HFFc6 (cell line): ENCODE data around the gene SVIL. TPM values are rescaled to one million over a fixed set of nuclear protein-coding genes. Genes with fewer than 3 reads are reported as not detected.
"Not testable (repeated sequence)": the region's sequence is repeated elsewhere in the genome, so short reads cannot be mapped to it uniquely, and the experiment has no call there.

Experiments
- DNase-seq: peaks from one replicate; pipeline ENCODE4 v3.0.0-alpha.2; 2018
- H3K27ac Mint-ChIP-seq: 2 replicates; pipeline ENCODE4 v1.8.0; 2020; ENCODE audit warnings: mild to moderate bottlenecking, mixed read lengths
- H3K27me3 Mint-ChIP-seq: 2 replicates; pipeline ENCODE4 v1.8.0; 2021; ENCODE audit warnings: mild to moderate bottlenecking, moderate library complexity, mixed read lengths; ENCODE audit not compliant: insufficient read depth
- H3K36me3 Mint-ChIP-seq: 2 replicates; pipeline ENCODE4 v1.8.0; 2021; ENCODE audit warnings: low read depth, mixed read lengths
- H3K4me1 Mint-ChIP-seq: 2 replicates; pipeline ENCODE4 v1.8.0; 2020; ENCODE audit warnings: low read depth, mixed read lengths
- H3K4me3 Mint-ChIP-seq: 2 replicates; pipeline ENCODE4 v1.8.0; 2020; ENCODE audit warnings: mild to moderate bottlenecking, moderate library complexity, mixed read lengths
- H3K9me3 Mint-ChIP-seq: 2 replicates; pipeline ENCODE4 v1.8.0; 2020; ENCODE audit warnings: mild to moderate bottlenecking, mixed read lengths
- CTCF ChIP-seq: fragments of 200-600 bp; sonication (generic); IDR thresholded peaks from 2 replicates; pipeline ENCODE4 v1.5.0; 2021; ENCODE audit warnings: antibody characterized with exemption, mild to moderate bottlenecking
- total RNA-seq, 6 experiments: library from RNA; stranded (reverse); fragmentation: NEBNext Ultra II Directional; extraction: Animal tissue kit (Norgen Biotek cat#: 25700); gene quantifications; 2 replicates in 1 of 6; 3 replicates in 5 of 6; pipeline ENCODE4 v1.2.3, GENCODE V29; 2021

The SVIL gene
- total RNA-seq, 6 experiments from 2014 or later: 0.22 to 0.89 (median 0.48) TPM

- H3K4me3 Mint-ChIP-seq: no peak overlapping the region
- peaks cover 10% of the 10 kb centered on the region; the same call in 1 of the 2 replicates for H3K36me3 Mint-ChIP-seq
- H3K9me3 Mint-ChIP-seq: peaks cover 5% of the 10 kb centered on the region; the same call in 1 of the 2 replicates
- no peaks in the 10 kb centered on the region for H3K4me1 Mint-ChIP-seq
- H3K27ac Mint-ChIP-seq: no peak overlapping the region
- TF ChIP-seq CTCF: no peak
- peaks cover 34% of the 10 kb centered on the region for H3K27me3 Mint-ChIP-seq
- no peak for DNase-seq
Measured at GRCh38 chr10:29609696-29610095, 25.1 kb downstream of the SVIL start.

- DNase-seq: no peak
- Mint-ChIP-seq H3K27ac (no peak overlapping the region), H3K36me3 (peaks cover 10% of the 10 kb centered on the region; the same call in 1 of the 2 replicates), H3K4me1 (no peaks in the 10 kb centered on the region), H3K27me3 (peaks cover 35% of the 10 kb centered on the region), H3K4me3 (no peak overlapping the region), H3K9me3 (peaks cover 5% of the 10 kb centered on the region; the same call in 1 of the 2 replicates)
- TF ChIP-seq CTCF: no peak
Measured at GRCh38 chr10:29608476-29609301, 26.1 kb downstream of the SVIL start.

DNA sequence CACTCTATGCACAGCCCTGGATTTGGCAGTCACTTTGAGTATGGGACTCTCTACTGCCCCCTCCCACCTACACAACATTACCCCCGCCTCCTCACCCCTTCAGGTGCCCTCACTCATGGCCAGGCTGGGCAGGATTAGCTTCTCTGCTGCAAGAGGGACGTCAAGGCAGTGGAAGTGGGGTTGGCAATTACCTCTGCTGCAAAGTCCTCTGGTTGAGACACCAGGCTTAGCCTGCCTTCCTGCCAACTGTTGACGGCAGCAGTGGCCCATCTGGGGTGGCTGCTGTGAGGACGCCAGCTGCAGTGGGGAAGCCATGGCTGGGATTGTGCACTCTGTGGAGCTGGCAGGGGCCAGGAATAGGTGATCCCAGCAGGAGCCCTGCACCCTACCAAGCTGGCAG lies 26.7 kb downstream of the SVIL start:
- no peak overlapping the region for H3K4me3 Mint-ChIP-seq
- peaks cover 5% of the 10 kb centered on the region; the same call in 1 of the 2 replicates for H3K9me3 Mint-ChIP-seq
- no peak for DNase-seq
- H3K4me1 Mint-ChIP-seq: no peaks in the 10 kb centered on the region
- H3K36me3 Mint-ChIP-seq: peaks cover 10% of the 10 kb centered on the region; the same call in 1 of the 2 replicates
- no peak for TF ChIP-seq CTCF
- no peak overlapping the region for H3K27ac Mint-ChIP-seq
- peaks cover 37% of the 10 kb centered on the region for H3K27me3 Mint-ChIP-seq

GRCh38 chr10:29607576-29607975 lies 27.2 kb downstream of the SVIL start:
- H3K9me3 Mint-ChIP-seq: peaks cover 5% of the 10 kb centered on the region; the same call in 1 of the 2 replicates
- DNase-seq: no peak
- H3K4me3 Mint-ChIP-seq: no peak overlapping the region
- peaks cover 37% of the 10 kb centered on the region for H3K27me3 Mint-ChIP-seq
- TF ChIP-seq CTCF: no peak
- H3K4me1 Mint-ChIP-seq: no peaks in the 10 kb centered on the region
- no peak overlapping the region for H3K27ac Mint-ChIP-seq
- H3K36me3 Mint-ChIP-seq: peaks cover 10% of the 10 kb centered on the region; the same call in 1 of the 2 replicates

DNA sequence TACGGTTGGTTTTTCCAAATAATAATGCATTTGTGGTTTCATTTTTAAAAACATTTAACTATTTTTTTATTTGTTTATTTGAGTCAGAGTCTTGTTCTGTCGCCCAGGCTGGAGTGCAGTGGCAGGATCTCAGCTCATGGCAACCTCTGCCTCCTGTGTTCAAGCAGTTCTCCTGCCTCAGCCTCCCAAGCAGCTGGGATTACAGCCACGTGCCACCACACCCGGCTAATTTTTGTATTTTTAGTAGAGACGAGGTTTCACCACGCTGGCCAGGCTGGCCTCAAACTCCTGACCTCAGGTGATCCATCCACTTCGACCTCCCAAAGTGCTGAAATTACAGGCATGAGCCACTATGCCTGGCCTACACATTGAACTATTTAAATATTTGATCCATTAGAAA lies 28.1 kb downstream of the SVIL start:
- not testable (repeated sequence) for H3K27ac Mint-ChIP-seq, H3K4me1 Mint-ChIP-seq, H3K9me3 Mint-ChIP-seq, H3K4me3 Mint-ChIP-seq, H3K36me3 Mint-ChIP-seq, DNase-seq
- H3K27me3 Mint-ChIP-seq: peaks cover 29% of the 10 kb centered on the region

GRCh38 chr10:29604291-29604825 lies 30.4 kb downstream of the SVIL start:
- Mint-ChIP-seq H3K4me3 (no peak overlapping the region), H3K36me3 (0 out of 2 replicates have a peak, but pooled peaks cover 3% of the 10 kb centered on the region), H3K27ac (no peak overlapping the region), H3K4me1 (no peaks in the 10 kb centered on the region; the same call in 1 of the 2 replicates), H3K27me3 (peaks cover 13% of the 10 kb centered on the region), H3K9me3 (peaks cover 5% of the 10 kb centered on the region; the same call in 1 of the 2 replicates)
- no peak for DNase-seq
- TF ChIP-seq CTCF: no peak
